DMS79 (cell line): Measurements from ENCODE around the gene MAP4K3.

Experiments used
- DNase-seq: peaks from one replicate; lab custom pipeline; 2025; lab: John Stamatoyannopoulos, UW

Gene MAP4K3

GRCh38 chr2:39436592-39437521 is at the start of gene MAP4K3:
Gene MAP4K3, minus strand, starts transcription at chr2:39437285. Its CDS starts 298 bp downstream, at chr2:39436987.
- DNase-seq, result peak; percentile 90

DNA sequence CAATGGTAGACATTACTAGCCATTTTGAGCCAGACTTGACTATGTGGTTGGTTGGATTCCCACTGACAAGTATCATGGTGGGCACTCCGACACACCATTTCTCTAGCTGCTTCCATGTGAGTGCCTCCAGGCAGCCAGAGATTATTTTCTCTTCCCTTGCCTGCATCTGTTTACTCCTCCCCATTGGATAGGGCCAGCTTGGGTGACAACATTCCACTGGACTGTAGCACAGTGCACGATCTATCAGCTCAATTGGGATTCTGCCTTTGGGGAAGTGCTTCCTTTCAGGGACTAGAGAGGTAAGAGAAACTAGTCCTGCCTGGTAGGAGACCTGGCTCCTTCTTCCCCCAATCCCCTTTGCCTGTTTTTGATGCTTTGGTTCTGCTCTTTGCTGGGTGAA is 49.0 kb upstream of the MAP4K3 start:
- no peak for DNase-seq

GRCh38 chr2:39484620-39485495 is 47.8 kb upstream of the MAP4K3 start:
- no peak for DNase-seq

DNA sequence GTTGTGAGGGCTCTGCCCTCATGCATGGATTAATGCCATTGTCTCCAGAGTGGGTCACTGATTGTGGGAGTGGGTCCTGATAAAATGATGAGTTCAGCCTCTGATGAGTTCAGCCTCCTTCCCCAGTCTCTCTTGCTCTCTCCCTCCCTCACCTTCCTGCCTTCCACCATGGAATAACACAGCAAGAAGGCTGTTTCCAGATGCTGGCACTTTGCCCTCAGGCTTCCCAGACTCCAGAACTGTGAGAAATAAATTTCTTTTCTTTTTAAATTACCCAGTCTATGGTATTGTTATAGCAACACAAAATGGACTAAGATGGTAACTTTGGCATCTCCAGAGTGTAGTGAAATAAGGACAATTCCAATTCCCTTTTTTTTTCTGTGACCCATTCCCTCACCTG is 47.1 kb upstream of the MAP4K3 start:
- no peak for DNase-seq

- DNase-seq, result no peak
Observed at GRCh38 chr2:39483534-39483933, 46.4 kb upstream of the MAP4K3 start.

DNA sequence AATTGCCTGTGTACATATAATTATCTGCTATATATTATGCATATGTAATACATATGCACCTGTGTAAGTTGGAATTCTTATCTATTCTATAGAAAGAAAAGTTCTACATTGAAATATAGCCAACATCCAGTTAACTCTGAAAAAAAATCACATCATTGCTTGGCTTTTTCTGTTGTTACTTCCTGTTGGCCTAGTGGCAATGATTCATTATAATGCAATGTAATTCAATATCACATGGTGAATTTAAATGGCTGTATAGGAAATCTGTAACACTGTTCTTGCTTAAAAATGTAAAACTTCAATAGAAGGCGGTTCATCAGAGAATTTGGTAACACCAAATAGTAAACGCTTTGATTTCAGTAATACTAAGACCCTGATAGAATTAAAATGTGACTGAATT is 44.5 kb upstream of the MAP4K3 start:
- DNase-seq, result no peak

DNA sequence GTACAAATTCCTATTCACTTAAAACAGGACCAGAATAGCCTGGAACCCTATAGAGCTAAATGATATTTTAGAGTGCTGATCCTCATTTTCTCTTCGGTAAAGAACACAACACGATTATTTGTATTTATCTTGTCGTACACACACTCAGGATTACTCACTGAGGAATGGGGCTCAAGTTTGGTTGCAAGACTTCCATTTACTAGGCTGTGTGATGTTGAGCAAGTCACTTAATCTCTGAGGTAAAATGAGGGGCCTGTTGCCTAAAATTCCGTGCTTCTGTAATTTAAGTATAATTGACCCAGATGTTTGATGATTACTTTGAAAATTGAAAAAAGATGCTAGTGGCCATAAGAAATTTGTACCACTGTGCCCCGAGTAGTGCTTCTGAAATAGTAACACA is 42.6 kb upstream of the MAP4K3 start:
- DNase-seq, result no peak

GRCh38 chr2:39479053-39479670 is 42.1 kb upstream of the MAP4K3 start:
- DNase-seq, result no peak

GRCh38 chr2:39476524-39476923 is 39.4 kb upstream of the MAP4K3 start:
- DNase-seq, result no peak

GRCh38 chr2:39475006-39475405 is 37.9 kb upstream of the MAP4K3 start:
- DNase-seq, result no peak

GRCh38 chr2:39470580-39470979 is 33.5 kb upstream of the MAP4K3 start:
- DNase-seq, result no peak

DNA sequence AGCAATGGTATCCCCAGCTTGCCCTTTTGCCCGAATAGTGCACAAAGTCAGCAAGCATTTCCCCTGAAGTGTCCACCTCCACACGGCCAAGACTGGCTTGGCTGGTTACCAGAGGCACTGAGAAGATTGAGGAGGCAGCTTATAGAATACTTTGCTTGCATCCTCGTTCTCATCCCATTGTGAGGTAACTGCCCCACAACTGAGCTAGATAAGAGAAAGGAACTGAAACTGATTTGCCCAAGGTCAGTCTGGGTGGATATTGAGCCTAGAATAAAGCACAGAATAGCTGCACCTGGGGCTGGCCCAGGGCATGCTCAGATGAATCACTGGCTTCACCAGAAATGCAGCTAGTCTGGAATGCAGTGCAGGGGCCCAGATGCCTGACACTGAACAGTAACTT is 32.7 kb upstream of the MAP4K3 start:
- no peak for DNase-seq

- no peak for DNase-seq
Observed at GRCh38 chr2:39468579-39469451, 31.7 kb upstream of the MAP4K3 start.

- no peak for DNase-seq
Observed at GRCh38 chr2:39466311-39466710, 29.2 kb upstream of the MAP4K3 start.

DNA sequence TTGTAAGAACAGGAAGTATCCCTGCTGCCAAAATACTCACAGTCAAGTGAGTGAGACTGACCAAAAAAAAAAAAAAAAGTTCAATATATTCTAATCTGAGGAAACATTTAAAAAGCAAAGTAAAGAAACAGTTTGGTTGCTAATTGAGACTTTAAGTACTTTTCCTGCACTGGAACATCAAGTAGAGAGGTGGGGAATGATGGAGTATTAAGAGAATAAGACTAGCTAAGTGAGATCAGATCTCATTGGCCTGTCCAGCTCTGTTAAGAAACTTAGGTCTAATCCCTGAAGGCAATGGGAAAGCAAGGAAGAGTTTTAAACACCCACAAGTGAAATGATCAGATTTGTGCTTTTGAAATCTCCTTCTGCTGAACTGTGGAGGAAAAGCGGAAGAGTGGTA is 27.8 kb upstream of the MAP4K3 start:
- DNase-seq, result no peak

DNA sequence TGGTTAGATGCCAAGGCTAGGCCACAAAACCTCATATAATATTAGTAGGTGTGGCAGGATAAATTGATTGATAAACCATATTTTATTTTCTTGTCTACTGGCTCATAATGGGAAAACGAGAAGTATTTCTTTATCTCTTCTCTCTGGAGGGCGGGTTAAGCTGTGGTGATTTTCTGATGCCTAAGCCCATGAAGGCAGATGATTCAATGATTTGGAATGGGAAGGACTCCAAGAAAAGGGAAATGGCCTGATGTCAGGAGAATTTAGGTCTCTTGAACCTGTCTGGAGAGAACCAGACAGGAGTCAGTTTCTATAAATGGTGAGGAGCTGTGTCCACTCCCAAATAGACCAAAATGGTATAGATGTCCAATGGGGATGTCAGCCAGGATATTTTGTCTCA is 18.7 kb upstream of the MAP4K3 start:
- DNase-seq, result no peak

GRCh38 chr2:39452396-39452795 is 15.3 kb upstream of the MAP4K3 start:
- no peak for DNase-seq

GRCh38 chr2:39451954-39452353 is 14.9 kb upstream of the MAP4K3 start:
- no peak for DNase-seq

DNA sequence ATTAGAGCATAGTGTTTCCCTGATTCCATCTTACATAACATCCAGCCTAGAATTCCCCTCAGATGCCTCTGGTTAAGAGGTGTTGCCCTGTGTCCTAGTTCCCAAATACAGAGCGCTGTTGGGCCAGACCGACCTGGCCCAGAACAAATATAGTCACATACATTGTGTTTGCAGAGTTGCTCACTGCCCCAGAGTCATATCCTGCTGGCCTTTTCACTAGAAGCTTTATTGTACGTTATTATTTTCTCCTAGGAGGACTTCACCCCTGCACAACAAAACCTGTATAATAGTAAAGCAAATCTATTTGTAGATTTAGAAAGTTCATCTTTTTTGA is 11.1 kb upstream of the MAP4K3 start:
- no peak for DNase-seq

GRCh38 chr2:39447266-39448168 is 10.4 kb upstream of the MAP4K3 start:
- no peak for DNase-seq

GRCh38 chr2:39445934-39446333 is 8.8 kb upstream of the MAP4K3 start:
- DNase-seq, result no peak
